NOMO-1 treated with dmso at 0.1 percent for 144 hours (cell line): Measurements from ENCODE around the gene ANKRD33.
A peak's percentile ranks its signal among the peaks of the same experiment; 100 is the strongest.

Source experiments
- DNase-seq: peaks from one replicate; lab custom pipeline; 2025; ENCODE audit not compliant: unreplicated experiment; lab: John Stamatoyannopoulos, UW

The ANKRD33 gene

DNA sequence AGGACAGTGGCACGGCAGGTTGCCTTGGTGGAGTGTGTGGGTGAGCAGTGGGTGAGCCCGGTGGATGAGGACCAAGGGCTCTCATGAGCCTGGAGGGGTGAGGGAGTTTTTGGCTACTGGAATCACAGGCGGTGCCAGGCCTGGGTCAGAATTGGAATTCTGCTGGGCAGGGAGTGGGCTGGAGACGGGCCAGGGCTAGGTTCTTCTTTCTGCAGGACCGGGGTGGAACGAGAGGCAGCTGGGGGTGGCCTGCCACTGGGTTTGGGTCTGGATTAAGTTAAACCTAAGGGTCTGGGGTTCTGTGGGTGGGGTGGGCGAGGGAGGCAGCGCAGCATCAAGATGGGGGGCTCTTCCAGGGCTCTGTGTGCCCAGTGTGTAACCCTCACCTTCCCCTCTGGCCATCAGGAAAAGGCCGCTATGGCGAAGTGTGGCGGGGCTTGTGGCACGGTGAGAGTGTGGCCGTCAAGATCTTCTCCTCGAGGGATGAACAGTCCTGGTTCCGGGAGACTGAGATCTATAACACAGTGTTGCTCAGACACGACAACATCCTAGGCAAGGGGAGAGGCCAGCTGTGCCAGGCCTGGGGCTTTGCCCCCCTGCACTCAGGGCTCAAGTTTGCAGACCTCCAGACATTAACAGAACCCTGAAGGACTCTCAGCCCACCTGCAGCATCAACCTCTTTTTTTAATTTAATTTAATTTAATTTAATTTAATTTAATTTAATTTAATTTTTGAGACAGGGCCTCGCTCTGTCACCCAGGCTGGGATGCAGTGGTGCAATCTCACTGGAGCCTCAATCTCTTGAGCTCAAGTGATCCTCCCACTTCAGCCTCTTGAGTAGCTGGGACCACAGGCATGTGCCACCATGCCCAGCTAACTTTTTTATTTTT lies 26.4 kb downstream of the ANKRD33 start:
- no peak for DNase-seq

GRCh38 chr12:51915003-51915625 lies 27.2 kb downstream of the ANKRD33 start:
- no peak for DNase-seq

DNA sequence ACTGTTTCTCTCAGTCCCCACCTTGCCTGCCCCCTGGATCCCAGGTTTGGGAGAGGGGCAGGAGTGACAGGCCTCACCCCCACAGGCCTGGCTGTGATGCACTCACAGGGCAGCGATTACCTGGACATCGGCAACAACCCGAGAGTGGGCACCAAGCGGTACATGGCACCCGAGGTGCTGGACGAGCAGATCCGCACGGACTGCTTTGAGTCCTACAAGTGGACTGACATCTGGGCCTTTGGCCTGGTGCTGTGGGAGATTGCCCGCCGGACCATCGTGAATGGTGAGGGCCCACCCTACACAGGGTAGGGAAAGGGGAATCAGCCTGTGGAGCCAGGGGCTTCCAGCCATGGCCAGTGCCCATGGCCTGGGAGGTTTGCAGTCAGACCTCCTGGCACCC lies 28.0 kb downstream of the ANKRD33 start:
- DNase-seq = no peak

DNA sequence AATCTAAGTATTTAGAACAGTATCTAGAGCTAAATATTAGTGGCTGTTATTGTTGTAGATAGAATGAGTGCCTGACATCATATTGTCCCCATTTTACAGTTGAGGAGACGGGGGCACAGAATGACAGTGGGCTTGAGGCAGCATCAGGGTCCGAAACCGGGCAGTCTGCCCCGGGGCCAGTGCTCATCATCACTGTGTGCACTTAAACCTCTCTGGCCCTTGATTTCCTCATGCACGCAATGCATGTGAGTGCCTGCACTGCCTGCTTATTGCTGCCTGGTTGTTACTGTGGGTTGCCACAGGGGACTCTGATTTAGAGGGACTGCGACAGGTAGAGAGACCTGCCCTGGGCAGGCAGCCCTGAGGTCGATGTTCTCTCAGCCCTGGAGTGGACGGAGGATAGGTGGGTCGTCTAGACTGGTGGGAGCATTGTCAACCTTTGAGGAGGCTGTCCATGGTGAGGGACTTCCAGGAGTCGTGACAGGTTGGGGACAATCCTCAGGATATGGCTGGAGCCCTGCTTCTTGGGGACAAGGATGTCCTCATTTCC lies 29.2 kb downstream of the ANKRD33 start:
- DNase-seq = no peak

DNA sequence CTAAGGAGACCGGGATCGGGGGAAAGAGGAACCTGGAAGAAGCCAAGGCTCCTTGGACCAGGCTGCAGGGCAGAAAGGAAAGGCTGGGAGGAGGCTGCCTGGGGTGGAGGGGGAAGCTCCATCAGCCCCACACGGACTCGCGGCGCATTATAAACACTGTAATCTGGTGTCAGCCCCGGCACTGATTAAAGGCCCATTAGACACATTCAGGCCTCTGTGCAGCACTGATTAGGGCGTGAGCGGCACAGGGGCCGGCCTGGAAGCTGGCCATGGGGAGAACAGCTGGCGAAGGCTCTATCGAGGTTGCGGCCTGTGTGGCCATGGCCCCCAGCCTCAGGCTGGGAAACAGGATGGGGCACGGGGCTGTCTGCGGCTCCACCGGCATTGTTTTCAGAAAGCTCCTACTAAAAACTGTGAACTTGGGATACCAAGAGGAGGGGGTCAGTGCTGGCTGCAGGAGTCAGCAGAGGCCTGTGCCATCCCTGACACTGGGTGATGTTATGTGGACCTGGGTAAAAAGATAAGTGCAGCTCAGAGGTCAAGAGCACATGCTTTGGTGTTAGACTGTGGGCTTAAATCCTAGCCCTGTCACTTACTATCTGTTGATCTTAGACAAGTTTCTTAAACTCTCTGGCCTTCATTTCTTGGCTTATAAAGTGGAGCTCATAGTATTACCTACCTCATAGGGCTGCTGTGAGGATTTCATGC lies 30.0 kb downstream of the ANKRD33 start:
- DNase-seq = no peak

GRCh38 chr12:51920046-51920445 lies 32.1 kb downstream of the ANKRD33 start:
- DNase-seq = no peak

DNA sequence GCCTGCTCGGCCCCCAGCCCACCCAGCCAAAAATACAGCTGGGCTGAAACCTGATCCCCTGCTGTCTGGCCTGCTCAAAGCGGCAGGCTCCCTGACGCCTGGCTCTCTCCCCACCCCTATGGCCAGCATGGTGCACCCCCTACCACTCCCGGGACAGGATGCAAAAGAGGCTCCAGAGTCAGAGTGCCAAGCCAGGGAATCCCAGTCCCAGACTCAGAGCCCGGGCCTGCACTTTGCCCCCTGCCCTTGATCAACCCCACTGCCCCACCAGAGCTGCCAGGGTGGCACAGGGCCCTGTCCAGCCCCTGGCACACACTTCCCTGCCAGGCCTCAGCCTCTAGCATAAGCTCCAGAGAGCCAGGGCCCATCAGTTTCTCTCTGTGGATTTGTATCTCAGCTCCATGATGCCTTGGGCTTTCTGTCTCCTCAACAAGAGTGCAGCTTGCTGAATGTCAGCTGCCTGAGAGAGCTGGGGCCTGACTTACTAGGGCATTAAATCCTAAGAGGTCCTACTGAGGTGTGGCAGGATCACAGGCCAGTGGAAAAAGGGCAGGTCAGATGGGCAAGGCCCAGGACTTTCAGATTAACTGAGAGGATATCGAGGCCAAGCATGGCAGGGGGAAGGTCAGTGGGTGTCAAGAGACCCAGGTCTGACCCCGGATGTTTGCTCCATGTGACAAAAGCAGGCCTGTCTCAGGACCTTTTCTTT lies 33.3 kb downstream of the ANKRD33 start:
- DNase-seq = no peak

- no peak for DNase-seq
These were observed 34.2 kb downstream of the ANKRD33 start for GRCh38 chr12:51922146-51922545.

DNA sequence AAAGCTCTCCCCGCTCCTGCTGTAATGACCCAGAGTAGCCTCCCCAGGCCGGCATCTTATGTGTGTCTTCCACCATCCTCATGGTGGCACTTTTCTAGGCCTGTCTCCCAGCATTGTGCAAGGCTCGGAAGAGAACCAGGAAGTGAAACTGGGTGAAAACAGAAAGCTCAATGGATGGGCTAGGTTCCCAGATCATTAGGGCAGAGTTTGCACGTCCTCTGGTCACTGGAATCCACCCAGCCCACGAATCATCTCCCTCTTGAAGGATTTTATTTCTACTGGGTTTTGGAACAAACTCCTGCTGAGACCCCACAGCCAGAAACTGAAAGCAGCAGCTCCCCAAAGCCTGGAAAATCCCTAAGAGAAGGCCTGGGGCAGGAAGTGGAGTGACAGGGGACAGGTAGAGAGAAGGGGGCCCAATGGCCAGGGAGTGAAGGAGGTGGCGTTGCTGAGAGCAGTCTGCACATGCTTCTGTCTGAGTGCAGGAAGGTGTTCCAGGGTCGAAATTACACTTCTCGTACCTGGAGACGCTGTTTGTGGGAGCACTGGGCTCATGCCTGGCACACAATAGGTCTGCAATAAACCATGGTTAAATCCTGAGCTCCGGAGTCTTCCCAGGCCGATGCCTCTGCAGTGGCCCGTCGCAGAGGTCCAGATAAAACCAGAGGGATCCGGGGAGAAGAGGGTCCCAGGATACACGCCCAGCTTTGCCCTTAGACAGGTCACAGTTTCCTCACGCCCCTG lies 35.0 kb downstream of the ANKRD33 start:
- peak; percentile 88 for DNase-seq

DNA sequence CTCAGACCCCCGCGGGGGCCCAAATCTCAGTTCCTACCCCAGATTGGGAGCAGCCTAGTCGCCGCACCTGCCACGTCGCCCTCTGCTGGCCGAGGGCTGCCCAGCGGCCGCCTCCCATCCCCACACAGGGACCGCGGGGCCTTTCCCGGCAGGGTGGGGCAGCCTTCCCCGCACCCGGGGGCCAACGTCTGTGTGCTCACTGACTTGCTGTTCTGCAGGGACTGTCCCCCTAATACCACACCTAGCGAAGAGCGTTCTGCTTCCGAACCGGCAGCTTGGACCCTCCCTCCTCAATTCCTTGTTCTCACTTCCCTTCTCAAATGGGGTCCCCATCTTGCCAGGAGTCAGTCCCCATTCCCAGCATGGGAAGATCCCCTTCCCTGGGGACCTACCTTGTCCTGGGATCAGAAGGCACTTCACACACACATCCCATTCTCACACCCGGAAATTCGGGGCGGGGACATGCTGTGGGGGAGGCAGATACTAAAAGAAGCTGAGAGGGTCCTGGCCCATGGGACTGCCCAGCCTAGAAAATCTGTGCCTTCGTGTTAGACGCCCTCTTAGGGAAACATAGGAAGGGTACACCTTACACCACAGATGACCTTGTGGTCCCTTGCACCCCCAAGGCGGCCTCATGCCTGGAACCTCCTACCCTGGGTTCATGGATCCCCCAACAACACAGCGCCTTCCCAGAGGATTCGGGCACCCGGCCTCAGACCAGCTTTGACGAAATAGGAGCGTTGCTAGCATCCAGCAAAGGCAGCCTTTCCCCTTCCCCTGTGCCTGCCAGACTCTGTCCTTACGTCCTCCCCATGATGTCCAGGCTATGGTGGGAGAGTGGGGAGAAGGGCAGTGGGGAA lies 35.8 kb downstream of the ANKRD33 start:
- DNase-seq = no peak

DNA sequence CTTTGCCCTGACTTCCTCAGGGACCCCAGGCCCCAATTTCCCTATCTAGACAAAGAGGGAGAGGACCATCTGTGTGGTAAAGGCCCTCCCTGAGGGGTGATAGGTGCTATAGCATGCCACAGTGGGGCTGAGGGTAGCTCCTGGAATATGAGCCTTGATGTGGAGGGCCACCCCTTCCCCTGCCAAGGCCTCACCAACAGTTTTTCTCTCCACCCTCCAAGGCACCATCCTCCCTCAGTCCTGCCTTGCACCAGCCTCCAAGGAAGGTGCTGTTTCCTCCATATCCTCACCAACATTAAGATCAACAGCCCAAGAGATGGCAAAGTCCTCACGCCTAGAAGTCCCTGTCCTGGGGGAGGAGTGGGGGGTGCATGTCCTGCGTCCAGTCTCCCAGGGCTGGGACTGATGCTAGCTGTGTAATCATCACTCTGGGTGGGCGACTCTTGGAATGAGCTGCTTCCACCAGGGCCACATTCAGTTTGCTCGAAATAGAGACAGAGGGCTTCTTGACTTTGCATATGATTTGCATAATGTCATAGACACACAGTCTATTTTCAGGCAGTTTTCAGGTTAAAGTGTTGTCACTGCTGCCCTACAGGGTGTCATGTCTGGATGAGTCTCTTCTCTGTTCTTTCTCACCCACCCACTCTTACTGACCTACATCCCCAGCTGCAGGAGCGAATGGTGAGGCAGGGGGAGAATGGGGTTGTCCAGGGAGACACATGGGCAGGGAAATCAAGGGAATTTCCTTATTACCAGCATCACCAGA lies 36.8 kb downstream of the ANKRD33 start:
- no peak for DNase-seq

DNA sequence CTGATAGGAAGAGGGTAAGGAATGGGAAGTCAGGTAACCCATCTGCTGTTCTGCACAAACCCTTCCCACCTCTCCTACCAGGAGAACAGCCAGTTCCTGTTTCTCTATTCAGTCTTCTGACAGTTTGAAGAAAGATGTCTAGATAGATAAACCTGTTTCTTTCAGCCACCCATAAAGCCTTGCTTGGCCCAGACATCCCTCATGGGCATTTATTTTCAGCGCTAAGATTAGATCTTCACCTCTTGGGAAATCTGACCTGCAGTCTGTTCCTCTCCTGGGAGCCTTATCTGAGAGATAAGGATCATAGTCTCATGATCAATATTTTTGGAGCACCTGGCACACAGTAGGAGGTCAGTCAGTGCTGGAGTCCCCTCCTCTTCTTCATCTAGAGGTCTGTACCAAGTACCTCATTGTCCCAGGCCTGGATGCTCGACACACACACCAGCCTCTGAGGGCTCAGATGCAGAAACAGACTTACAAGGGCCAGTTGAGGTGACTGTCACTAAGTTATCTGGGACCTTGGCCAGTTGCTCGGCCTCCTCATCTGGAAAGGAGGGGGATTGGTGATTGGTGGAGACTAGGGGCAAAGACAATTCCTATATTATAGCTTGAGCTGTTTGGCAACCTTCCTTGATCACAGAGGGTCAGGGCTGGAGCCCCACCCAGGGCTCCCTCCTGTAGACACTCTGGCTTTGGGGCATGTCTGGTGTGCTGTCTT lies 37.6 kb downstream of the ANKRD33 start:
- DNase-seq = no peak

DNA sequence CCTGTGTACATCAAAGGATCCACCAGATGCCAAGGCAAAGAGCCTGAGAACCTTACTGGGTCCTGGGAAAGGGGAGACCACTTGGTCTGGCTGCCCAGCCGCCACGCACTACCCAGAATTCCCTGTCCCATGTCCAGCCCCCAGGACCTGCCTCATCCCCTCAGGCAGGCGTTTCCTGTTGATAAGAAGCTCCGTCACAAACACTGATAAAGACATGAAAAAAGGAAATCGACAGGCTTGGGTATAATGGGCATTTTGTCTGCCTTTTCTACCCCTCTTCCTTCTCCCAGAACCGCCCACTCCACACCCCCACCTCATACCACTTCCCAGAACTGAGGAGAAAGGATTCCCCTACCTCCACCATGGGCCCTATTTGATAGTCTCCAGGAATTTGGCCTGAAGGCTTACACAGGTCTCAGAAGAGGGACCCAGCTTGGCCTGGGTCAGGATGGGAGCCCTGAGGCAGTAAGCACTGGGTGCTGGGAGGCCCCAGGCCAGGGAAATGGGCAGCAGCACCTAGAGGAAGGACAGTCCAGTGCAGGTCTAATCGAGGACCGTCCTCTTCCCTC lies 38.2 kb downstream of the ANKRD33 start:
- no peak for DNase-seq

GRCh38 chr12:51926718-51927117 lies 38.8 kb downstream of the ANKRD33 start:
- DNase-seq = no peak

GRCh38 chr12:51932218-51933076 lies 44.5 kb downstream of the ANKRD33 start:
- DNase-seq = no peak

DNA sequence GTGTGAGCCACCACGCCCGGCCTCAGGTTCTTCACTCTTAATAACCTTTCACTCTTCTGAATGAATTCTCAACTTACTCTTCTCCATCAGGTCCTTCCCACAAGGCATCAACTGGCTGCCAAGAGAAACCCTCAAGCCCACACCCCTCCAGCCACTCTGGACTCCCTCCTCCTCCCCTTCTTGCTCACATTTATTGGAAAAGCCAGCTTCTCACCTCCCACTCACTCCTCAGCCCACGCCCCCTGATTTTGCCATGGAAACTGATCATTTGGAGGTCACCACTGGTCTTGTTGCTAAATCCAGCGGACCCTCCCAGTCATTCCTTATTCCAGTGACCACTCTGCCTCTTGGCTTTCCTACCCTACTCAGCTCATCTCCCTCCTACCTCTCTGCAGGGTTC lies 46.2 kb downstream of the ANKRD33 start:
- DNase-seq = no peak

GRCh38 chr12:51937926-51938325 lies 50.0 kb downstream of the ANKRD33 start:
- no peak for DNase-seq
